Neutrophil (primary cell): ENCODE results near the gene BBX.

Experiments used
- H3K27ac ChIP-seq: fragments of 200-600 bp; sonication (generic); 2 replicates; pipeline ENCODE4 v1.5.1; 2016; ENCODE audit warnings: mild to moderate bottlenecking, moderate library complexity
- H3K27me3 ChIP-seq: fragments of 200-600 bp; sonication (generic); 2 replicates; pipeline ENCODE4 v1.6.0; 2016; ENCODE audit warnings: mild to moderate bottlenecking
- H3K36me3 ChIP-seq: fragments of 200-600 bp; sonication (generic); 2 replicates; pipeline ENCODE4 v1.5.1; 2017
- H3K4me1 ChIP-seq, 2 experiments: fragments of 200-600 bp in 1 of 2; sonication (generic) in 1 of 2; 1 replicate in 1 of 2; 2 replicates in 1 of 2; pipeline versions ENCODE4 v1.5.1 to v1.6.1; 2013 to 2016; ENCODE audit warnings: low read depth in 1 of 2, low read length in 1 of 2, mild to moderate bottlenecking in 1 of 2, moderate library complexity in 1 of 2; ENCODE audit not compliant: control insufficient read depth in 1 of 2, insufficient read depth in 1 of 2
- H3K4me3 ChIP-seq, 2 experiments: fragments of 200-600 bp in 1 of 2; sonication (generic) in 1 of 2; 1 replicate in 1 of 2; 2 replicates in 1 of 2; pipeline ENCODE4 v1.5.1; 2013 to 2016; ENCODE audit warnings: low read depth in 1 of 2, low read length in 1 of 2, mild to moderate bottlenecking in 1 of 2, moderate library complexity in 1 of 2
- H3K9me3 ChIP-seq: fragments of 200-600 bp; sonication (generic); 2 replicates; pipeline ENCODE4 v1.5.1; 2016
- CTCF ChIP-seq: fragments of 200-600 bp; sonication (generic); IDR thresholded peaks from 2 replicates; pipeline ENCODE4 v1.5.1; 2016; ENCODE audit warnings: antibody characterized with exemption

The BBX gene

GRCh38 chr3:107824822-107825371, 302.1 kb downstream of the BBX start:
- Histone ChIP-seq H3K36me3 (no peaks in the 10 kb centered on the region), H3K4me3 (no peak overlapping the region), H3K9me3 (no peaks in the 10 kb centered on the region), H3K27me3 (no peaks in the 10 kb centered on the region), H3K27ac (no peak overlapping the region), H3K4me1 (no peaks in the 10 kb centered on the region)
- no peak for TF ChIP-seq CTCF

GRCh38 chr3:107825556-107825955, 302.8 kb downstream of the BBX start:
- H3K4me3 ChIP-seq = no peak overlapping the region
- no peak overlapping the region for H3K27ac ChIP-seq
- no peaks in the 10 kb centered on the region for H3K9me3 ChIP-seq
- H3K4me1 ChIP-seq = no peaks in the 10 kb centered on the region
- H3K36me3 ChIP-seq = no peaks in the 10 kb centered on the region
- TF ChIP-seq CTCF = no peak
- no peaks in the 10 kb centered on the region for H3K27me3 ChIP-seq

GRCh38 chr3:107826727-107827126, 304.0 kb downstream of the BBX start:
- Histone ChIP-seq H3K27me3 (no peaks in the 10 kb centered on the region), H3K4me1 (no peaks in the 10 kb centered on the region), H3K4me3 (no peak overlapping the region), H3K9me3 (no peaks in the 10 kb centered on the region), H3K36me3 (no peaks in the 10 kb centered on the region), H3K27ac (no peak overlapping the region)
- no peak for TF ChIP-seq CTCF

- H3K36me3 ChIP-seq = no peaks in the 10 kb centered on the region
- no peak overlapping the region for H3K4me3 ChIP-seq
- H3K4me1 ChIP-seq = no peaks in the 10 kb centered on the region
- H3K9me3 ChIP-seq = no peaks in the 10 kb centered on the region
- no peak for TF ChIP-seq CTCF
- H3K27me3 ChIP-seq = no peaks in the 10 kb centered on the region
- H3K27ac ChIP-seq = no peak overlapping the region
Observed at GRCh38 chr3:107829185-107829584, 306.4 kb downstream of the BBX start.

GRCh38 chr3:107831590-107831989, 308.8 kb downstream of the BBX start:
- Histone ChIP-seq H3K4me1 (no peaks in the 10 kb centered on the region), H3K27me3 (no peaks in the 10 kb centered on the region), H3K27ac (no peak overlapping the region), H3K36me3 (no peaks in the 10 kb centered on the region), H3K9me3 (no peaks in the 10 kb centered on the region), H3K4me3 (no peak overlapping the region)
- no peak for TF ChIP-seq CTCF

GRCh38 chr3:107833043-107833442, 310.3 kb downstream of the BBX start:
- Histone ChIP-seq H3K9me3 (no peaks in the 10 kb centered on the region), H3K4me1 (no peaks in the 10 kb centered on the region), H3K36me3 (no peaks in the 10 kb centered on the region), H3K27me3 (no peaks in the 10 kb centered on the region), H3K27ac (no peak overlapping the region), H3K4me3 (no peak overlapping the region)
- no peak for TF ChIP-seq CTCF
